GM13976 (cell line): ENCODE data around the gene DNER.

Experiments
- DNase-seq: peaks from one replicate; pipeline ENCODE4 v3.0.0; 2012; ENCODE audit warnings: low spot score
- CTCF ChIP-seq: IDR thresholded peaks from 2 replicates; pipeline ENCODE4 v1.5.1; 2012; ENCODE audit warnings: borderline replicate concordance, mild to moderate bottlenecking; ENCODE audit not compliant: insufficient read depth; ENCODE audit errors: extremely low read depth, missing control alignments, control extremely low read depth
- in situ Hi-C: fragments of 300-500 bp; cut with MboI; formaldehyde crosslinking; loops from one replicate; pipeline ENCODE4 v1.12.0; 2022; ENCODE audit warnings: low sequenced_read_pairs, mixed read lengths, inconsistent platforms; ENCODE audit not compliant: unreplicated experiment

The DNER gene

GRCh38 chr2:229563388-229563787 lies 151.0 kb downstream of the DNER start:
- no peak for DNase-seq
- TF ChIP-seq CTCF, result no peak
- in situ Hi-C loops, result no loop called here

- in situ Hi-C loops, result no loop called here
- no peak for TF ChIP-seq CTCF
- DNase-seq, result no peak
Observed at GRCh38 chr2:229562472-229563127, 151.8 kb downstream of the DNER start.

GRCh38 chr2:229559986-229560385 lies 154.4 kb downstream of the DNER start:
- TF ChIP-seq CTCF, result no peak
- no peak for DNase-seq
- in situ Hi-C loops, result no loop called here

GRCh38 chr2:229553091-229553490 lies 161.3 kb downstream of the DNER start:
- in situ Hi-C loops, result no loop called here
- TF ChIP-seq CTCF, result no peak
- no peak for DNase-seq

GRCh38 chr2:229543176-229543873 lies 171.0 kb downstream of the DNER start:
- in situ Hi-C loops, result no loop called here
- no peak for TF ChIP-seq CTCF
- DNase-seq, result no peak

GRCh38 chr2:229539628-229540027 lies 174.7 kb downstream of the DNER start:
- in situ Hi-C loops, result no loop called here
- DNase-seq, result no peak
- TF ChIP-seq CTCF, result no peak
